Neuron (in vitro differentiated cells): Measurements from ENCODE around the gene ITGA4.

Experiments used
- H2AFZ ChIP-seq: one replicate; pipeline ENCODE4 v1.6.1; 2013; ENCODE audit warnings: low read depth, mild to moderate bottlenecking, inconsistent platforms, low read length, moderate library complexity
- H3K27me3 ChIP-seq: one replicate; pipeline ENCODE4 v1.6.1; 2013; ENCODE audit warnings: low read length; ENCODE audit not compliant: insufficient read depth
- H3K36me3 ChIP-seq: one replicate; pipeline ENCODE4 v1.6.1; 2013; ENCODE audit warnings: low read length; ENCODE audit not compliant: insufficient read depth
- H3K4me1 ChIP-seq: one replicate; pipeline ENCODE4 v1.6.1; 2013; ENCODE audit warnings: low read length; ENCODE audit not compliant: insufficient read depth
- H3K4me3 ChIP-seq: 2 replicates; pipeline ENCODE4 v1.5.1; 2013; ENCODE audit warnings: mild to moderate bottlenecking, low read length, moderate library complexity
- H3K9me3 ChIP-seq: one replicate; pipeline ENCODE4 v1.6.1; 2013; ENCODE audit warnings: low read length

The ITGA4 gene

DNA sequence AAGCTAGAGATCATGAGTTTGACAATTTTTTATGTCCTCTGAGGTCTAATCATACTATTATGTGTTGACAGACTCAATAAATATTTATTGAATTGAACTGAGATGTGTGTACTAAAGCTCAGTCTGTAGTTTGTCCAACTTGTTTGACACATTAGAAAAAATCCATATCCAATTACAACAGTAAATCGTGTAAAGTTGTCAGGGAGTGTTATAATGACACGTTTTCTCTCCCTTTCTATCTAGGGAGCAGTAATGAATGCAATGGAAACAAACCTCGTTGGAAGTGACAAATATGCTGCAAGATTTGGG lies 28.4 kb downstream of the ITGA4 start:
- H3K9me3 ChIP-seq: no peaks in the 10 kb centered on the region
- H3K4me1 ChIP-seq: no peaks in the 10 kb centered on the region
- H3K36me3 ChIP-seq: no peaks in the 10 kb centered on the region
- no peak overlapping the region for H3K4me3 ChIP-seq
- H2AFZ ChIP-seq: no peak overlapping the region
- H3K27me3 ChIP-seq: no peaks in the 10 kb centered on the region

- Histone ChIP-seq H3K4me1 (no peaks in the 10 kb centered on the region), H3K27me3 (no peaks in the 10 kb centered on the region), H2AFZ (no peak overlapping the region), H3K9me3 (no peaks in the 10 kb centered on the region), H3K4me3 (no peak overlapping the region), H3K36me3 (no peaks in the 10 kb centered on the region)
Measured at GRCh38 chr2:181499231-181499630, 42.0 kb downstream of the ITGA4 start.

- Histone ChIP-seq H3K9me3 (no peaks in the 10 kb centered on the region), H3K4me3 (no peak overlapping the region), H3K4me1 (no peaks in the 10 kb centered on the region), H3K36me3 (no peaks in the 10 kb centered on the region), H2AFZ (no peak overlapping the region), H3K27me3 (no peaks in the 10 kb centered on the region)
Measured at GRCh38 chr2:181500201-181500600, 43.0 kb downstream of the ITGA4 start.

GRCh38 chr2:181515719-181516118 lies 58.5 kb downstream of the ITGA4 start:
- H2AFZ ChIP-seq: no peak overlapping the region
- H3K36me3 ChIP-seq: no peaks in the 10 kb centered on the region
- no peak overlapping the region for H3K4me3 ChIP-seq
- H3K4me1 ChIP-seq: no peaks in the 10 kb centered on the region
- H3K27me3 ChIP-seq: no peaks in the 10 kb centered on the region
- H3K9me3 ChIP-seq: no peaks in the 10 kb centered on the region

DNA sequence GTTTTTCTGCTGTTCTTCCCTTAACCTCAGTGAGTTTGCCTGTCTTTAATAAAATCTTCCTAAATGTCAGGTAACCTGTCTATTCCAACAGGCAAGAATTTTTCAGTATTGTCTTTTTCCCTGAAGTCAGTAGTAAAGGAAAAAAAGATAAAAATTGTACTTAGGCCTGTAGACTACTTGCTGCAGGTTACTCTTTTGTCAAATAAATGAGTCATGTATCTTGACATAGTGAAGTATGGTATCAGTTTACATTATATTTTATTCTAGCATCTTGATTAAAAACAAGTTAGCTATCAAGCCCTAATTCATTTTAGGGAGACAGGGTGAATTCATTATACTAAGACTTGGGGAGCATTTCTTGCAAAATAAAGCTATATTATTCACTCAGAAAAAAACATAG lies 59.8 kb downstream of the ITGA4 start:
- Histone ChIP-seq H2AFZ (no peak overlapping the region), H3K9me3 (no peaks in the 10 kb centered on the region), H3K36me3 (no peaks in the 10 kb centered on the region), H3K4me1 (no peaks in the 10 kb centered on the region), H3K4me3 (no peak overlapping the region), H3K27me3 (no peaks in the 10 kb centered on the region)

- no peaks in the 10 kb centered on the region for H3K36me3 ChIP-seq
- H3K4me3 ChIP-seq: no peak overlapping the region
- H3K4me1 ChIP-seq: no peaks in the 10 kb centered on the region
- no peaks in the 10 kb centered on the region for H3K9me3 ChIP-seq
- H3K27me3 ChIP-seq: no peaks in the 10 kb centered on the region
- H2AFZ ChIP-seq: no peak overlapping the region
Measured at GRCh38 chr2:181517685-181518301, 60.6 kb downstream of the ITGA4 start.

DNA sequence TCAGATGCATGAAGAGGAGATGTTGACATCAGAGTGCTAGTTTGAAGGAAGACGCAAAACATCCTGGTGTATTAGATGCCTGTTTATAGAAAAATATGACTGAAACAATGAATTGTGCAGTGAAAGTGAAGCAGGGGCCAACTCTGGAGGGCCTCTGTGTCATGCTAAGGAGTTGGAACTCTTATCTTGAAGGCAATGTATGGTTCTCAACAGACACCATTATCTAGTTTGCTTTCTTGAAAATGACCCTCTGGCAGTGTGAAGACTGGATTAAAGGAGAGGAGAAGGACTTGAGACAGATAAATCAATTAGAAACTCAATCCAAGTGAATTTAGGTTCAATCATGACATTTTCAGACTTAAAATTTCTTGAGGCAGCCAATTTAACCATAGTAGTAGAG lies 63.1 kb downstream of the ITGA4 start:
- Histone ChIP-seq H3K4me1 (no peaks in the 10 kb centered on the region), H2AFZ (no peak overlapping the region), H3K4me3 (no peak overlapping the region), H3K9me3 (no peaks in the 10 kb centered on the region), H3K27me3 (no peaks in the 10 kb centered on the region), H3K36me3 (no peaks in the 10 kb centered on the region)

- no peaks in the 10 kb centered on the region for H3K4me1 ChIP-seq
- no peak overlapping the region for H3K4me3 ChIP-seq
- H3K9me3 ChIP-seq: no peaks in the 10 kb centered on the region
- H3K27me3 ChIP-seq: no peaks in the 10 kb centered on the region
- no peaks in the 10 kb centered on the region for H3K36me3 ChIP-seq
- no peak overlapping the region for H2AFZ ChIP-seq
Measured at GRCh38 chr2:181523756-181524155, 66.6 kb downstream of the ITGA4 start.

DNA sequence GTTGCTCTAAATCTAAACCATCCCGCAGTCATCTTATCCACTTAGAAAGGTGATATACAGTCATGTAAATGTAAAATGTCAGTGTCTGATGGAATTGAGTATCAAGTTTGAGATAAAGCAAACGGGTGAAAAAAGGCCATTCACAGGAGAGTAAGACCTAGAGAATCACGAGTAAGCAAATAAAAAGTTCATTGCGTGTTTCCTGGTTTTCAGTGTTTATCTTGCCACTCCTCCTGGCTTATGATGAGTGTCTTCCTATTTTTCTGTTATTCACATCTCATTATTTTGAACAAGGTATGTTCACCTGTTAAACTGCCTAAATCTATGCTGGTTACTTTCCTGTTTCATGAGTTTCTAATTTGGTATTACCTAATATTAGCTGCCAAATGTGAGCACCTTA lies 68.8 kb downstream of the ITGA4 start:
- H3K9me3 ChIP-seq: no peaks in the 10 kb centered on the region
- H3K4me3 ChIP-seq: no peak overlapping the region
- H3K4me1 ChIP-seq: no peaks in the 10 kb centered on the region
- H2AFZ ChIP-seq: no peak overlapping the region
- no peaks in the 10 kb centered on the region for H3K36me3 ChIP-seq
- no peaks in the 10 kb centered on the region for H3K27me3 ChIP-seq

DNA sequence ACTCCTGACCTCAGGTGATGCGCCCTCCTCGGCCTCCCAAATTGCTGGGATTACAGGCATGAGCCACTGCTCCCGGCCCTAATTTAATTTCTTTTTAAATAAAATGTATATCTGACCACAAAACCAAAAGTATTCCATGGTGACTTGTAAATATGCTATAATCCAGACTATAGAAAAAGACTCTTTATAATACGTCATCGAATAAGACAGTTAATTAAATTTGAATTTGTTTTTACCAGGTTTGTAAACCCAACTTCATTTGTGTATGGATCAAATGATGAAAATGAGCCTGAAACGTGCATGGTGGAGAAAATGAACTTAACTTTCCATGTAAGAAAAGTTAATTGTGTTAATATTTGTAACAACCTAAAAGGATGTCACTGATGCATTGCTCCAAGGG lies 69.9 kb downstream of the ITGA4 start:
- H3K9me3 ChIP-seq: no peaks in the 10 kb centered on the region
- H3K4me1 ChIP-seq: no peaks in the 10 kb centered on the region
- no peak overlapping the region for H3K4me3 ChIP-seq
- no peaks in the 10 kb centered on the region for H3K27me3 ChIP-seq
- H2AFZ ChIP-seq: no peak overlapping the region
- no peaks in the 10 kb centered on the region for H3K36me3 ChIP-seq

DNA sequence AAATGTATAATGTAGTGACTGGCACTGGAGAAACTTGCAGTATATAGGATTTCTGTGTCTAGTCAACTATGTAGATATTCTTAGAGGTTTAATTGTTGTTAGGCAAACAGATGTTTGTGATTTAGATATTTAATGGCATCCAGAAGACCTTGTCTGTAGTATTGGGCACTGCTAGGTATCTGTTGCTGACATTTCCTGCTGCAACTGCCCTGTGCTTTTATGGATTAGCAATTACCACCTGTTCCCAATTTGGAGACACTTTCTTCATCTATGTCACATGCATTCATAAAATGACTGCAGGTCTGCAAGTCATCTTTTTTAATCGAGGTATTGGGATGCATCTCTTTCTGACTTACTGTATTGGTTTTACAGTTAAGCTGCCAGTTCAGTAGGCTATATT lies 71.3 kb downstream of the ITGA4 start:
- Histone ChIP-seq H3K4me1 (no peaks in the 10 kb centered on the region), H3K27me3 (no peaks in the 10 kb centered on the region), H3K4me3 (no peak overlapping the region), H3K36me3 (no peaks in the 10 kb centered on the region), H3K9me3 (no peaks in the 10 kb centered on the region), H2AFZ (no peak overlapping the region)

GRCh38 chr2:181536730-181537129 lies 79.5 kb downstream of the ITGA4 start:
- Histone ChIP-seq H3K4me1 (no peaks in the 10 kb centered on the region), H3K27me3 (no peaks in the 10 kb centered on the region), H3K4me3 (no peak overlapping the region), H2AFZ (no peak overlapping the region), H3K9me3 (no peaks in the 10 kb centered on the region), H3K36me3 (no peaks in the 10 kb centered on the region)

DNA sequence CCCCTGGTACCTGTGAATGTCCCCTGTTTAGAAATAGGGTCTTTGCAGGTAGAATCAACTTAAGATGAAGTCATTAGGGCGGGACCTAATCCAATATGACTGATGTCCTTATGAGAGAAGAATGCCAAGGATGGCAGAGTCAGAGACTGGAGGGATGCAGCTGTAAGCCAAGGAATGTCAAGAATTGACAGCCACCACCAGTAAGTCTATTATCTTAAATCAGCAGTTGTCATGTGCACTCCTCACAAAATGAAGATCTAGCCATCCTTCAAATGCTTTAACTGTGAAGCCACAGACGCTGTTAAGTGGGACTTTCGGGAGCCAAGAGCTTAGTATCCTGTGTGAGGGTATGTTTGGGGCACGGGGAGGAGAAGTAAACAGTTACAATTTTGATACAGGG lies 83.2 kb downstream of the ITGA4 start:
- no peaks in the 10 kb centered on the region for H3K4me1 ChIP-seq
- H3K9me3 ChIP-seq: no peaks in the 10 kb centered on the region
- no peaks in the 10 kb centered on the region for H3K27me3 ChIP-seq
- no peak overlapping the region for H2AFZ ChIP-seq
- H3K4me3 ChIP-seq: no peak overlapping the region
- no peaks in the 10 kb centered on the region for H3K36me3 ChIP-seq

DNA sequence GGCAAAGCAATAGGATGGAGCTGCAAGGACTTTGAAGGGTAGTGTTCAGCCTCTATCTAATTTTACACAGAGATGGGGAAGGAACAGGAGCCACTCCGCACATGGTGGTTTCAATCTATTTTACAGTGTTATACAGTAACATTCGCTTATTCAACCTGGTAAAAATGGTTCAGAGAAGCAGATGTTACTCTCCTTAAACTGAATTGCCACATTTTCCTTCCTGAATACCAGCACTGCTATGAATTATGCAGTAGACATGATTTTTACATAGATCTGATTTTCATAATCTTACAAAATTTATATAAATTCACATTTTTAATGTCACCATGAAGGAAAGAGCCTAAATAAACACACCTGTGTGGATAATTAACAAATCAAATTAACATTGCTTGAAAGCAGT lies 85.0 kb downstream of the ITGA4 start:
- no peak overlapping the region for H3K4me3 ChIP-seq
- no peaks in the 10 kb centered on the region for H3K27me3 ChIP-seq
- H3K9me3 ChIP-seq: no peaks in the 10 kb centered on the region
- H3K4me1 ChIP-seq: no peaks in the 10 kb centered on the region
- no peak overlapping the region for H2AFZ ChIP-seq
- H3K36me3 ChIP-seq: no peaks in the 10 kb centered on the region
